Fibroblast of the aortic adventitia (primary cell): ENCODE data around the gene WDR77. TPM values are rescaled to one million over a fixed set of nuclear protein-coding genes. Genes with fewer than 3 reads are reported as not detected.

Experiments
- DNase-seq: peaks from one replicate; pipeline ENCODE4 v3.0.0-alpha.2; 2010; ENCODE audit warnings: low read depth
- H3K4me3 ChIP-seq: 2 replicates; pipeline ENCODE4 v1.5.1; 2011; ENCODE audit warnings: low read depth, mild to moderate bottlenecking, control low read depth, low read length, moderate library complexity
- CTCF ChIP-seq: IDR thresholded peaks from 2 replicates; pipeline ENCODE4 v1.5.1; 2011; ENCODE audit warnings: mild to moderate bottlenecking, low read length, control low read depth, inconsistent platforms; ENCODE audit not compliant: insufficient read depth
- total RNA-seq: library from RNA; depleted of rRNA; stranded (reverse); fragments of >200 nt; gene quantifications from 2 replicates; pipeline ENCODE4 v1.2.3, GENCODE V29; 2012; ENCODE audit warnings: low replicate concordance

The WDR77 gene
- total RNA-seq, 1 donor: 22.1 TPM

GRCh38 chr1:111474106-111474505, 25.1 kb upstream of the WDR77 start:
- TF ChIP-seq CTCF: no peak
- H3K4me3 ChIP-seq: no peak overlapping the region
- DNase-seq: peak; percentile 31

- TF ChIP-seq CTCF: no peak
- DNase-seq: no peak
- H3K4me3 ChIP-seq: no peak overlapping the region
Observed at GRCh38 chr1:111471538-111471937, 22.5 kb upstream of the WDR77 start.

- DNase-seq: no peak
- no peak for TF ChIP-seq CTCF
- no peak overlapping the region for H3K4me3 ChIP-seq
Observed at GRCh38 chr1:111471012-111471411, 22.0 kb upstream of the WDR77 start.

- no peak for TF ChIP-seq CTCF
- H3K4me3 ChIP-seq: no peak overlapping the region
- DNase-seq: no peak
Observed at GRCh38 chr1:111470596-111470995, 21.5 kb upstream of the WDR77 start.

GRCh38 chr1:111469539-111469938, 20.5 kb upstream of the WDR77 start:
- DNase-seq: no peak
- H3K4me3 ChIP-seq: no peak overlapping the region
- no peak for TF ChIP-seq CTCF

GRCh38 chr1:111468717-111469100, 19.7 kb upstream of the WDR77 start:
- no peak overlapping the region for H3K4me3 ChIP-seq
- no peak for DNase-seq
- TF ChIP-seq CTCF: no peak
